Prostate gland (tissue), 2 donors: Measurements from ENCODE around the gene TAS1R3.

ENCODE experiments used
- CTCF ChIP-seq, 4 experiments: fragments of 200-600 bp in 2 of 4; fragments of 450-650 bp in 2 of 4; sonication (generic) in 2 of 4; IDR thresholded peaks; 1 replicate in 3 of 4; 2 replicates in 1 of 4; pipeline ENCODE4 v1.5.1; 2016 to 2019; ENCODE audit warnings: antibody characterized with exemption in 4 of 4, mild to moderate bottlenecking in 2 of 4, moderate library complexity in 2 of 4
- POLR2AphosphoS5 ChIP-seq: sonication (generic); formaldehyde crosslinking; IDR thresholded peaks from one replicate; pipeline ENCODE4 v1.6.1; 2017; ENCODE audit warnings: antibody characterized with exemption

DNA sequence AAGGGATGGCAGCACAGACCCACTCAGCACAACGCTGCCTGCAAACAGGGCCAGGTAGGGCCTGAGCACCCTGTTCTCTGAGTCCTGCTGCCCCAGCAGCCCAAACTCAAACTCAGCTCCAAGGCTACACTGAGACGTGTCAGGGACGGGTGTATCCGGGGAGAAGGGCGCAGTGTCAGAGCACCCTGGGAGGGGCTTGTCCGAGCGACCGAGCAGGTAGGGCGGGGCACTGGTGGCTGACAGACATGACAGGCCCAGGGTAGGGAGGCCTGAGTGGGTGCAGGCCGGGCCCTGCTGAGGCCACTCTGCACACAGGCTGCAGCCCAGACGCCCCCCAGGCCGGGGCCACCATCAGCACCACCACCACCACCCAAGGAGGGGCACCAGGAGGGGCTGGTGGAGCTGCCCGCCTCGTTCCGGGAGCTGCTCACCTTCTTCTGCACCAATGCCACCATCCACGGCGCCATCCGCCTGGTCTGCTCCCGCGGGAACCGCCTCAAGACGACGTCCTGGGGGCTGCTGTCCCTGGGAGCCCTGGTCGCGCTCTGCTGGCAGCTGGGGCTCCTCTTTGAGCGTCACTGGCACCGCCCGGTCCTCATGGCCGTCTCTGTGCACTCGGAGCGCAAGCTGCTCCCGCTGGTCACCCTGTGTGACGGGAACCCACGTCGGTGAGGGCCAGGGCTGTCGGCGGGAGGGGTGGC is 45.3 kb upstream of the TAS1R3 start:
- no peak for TF ChIP-seq CTCF (IDR thresholded peaks at IDR 0.05)
- TF ChIP-seq POLR2AphosphoS5: no peak
